GM18861 (cell line): ENCODE data around the gene CHFR.
"Not testable (repeated sequence)": the region's sequence is repeated elsewhere in the genome, so short reads cannot be mapped to it uniquely, and the experiment has no call there.

Source experiments
- ATAC-seq: cut with Tn5 transposase; IDR thresholded peaks from one replicate; pipeline ENCODE4 v1.9.1; 2021; ENCODE audit not compliant: unreplicated experiment

The CHFR gene

GRCh38 chr12:132874620-132875019, 12.8 kb downstream of the CHFR start:
- not testable (repeated sequence) for ATAC-seq

GRCh38 chr12:132874175-132874574, 13.2 kb downstream of the CHFR start:
- no peak for ATAC-seq

GRCh38 chr12:132873724-132874123, 13.7 kb downstream of the CHFR start:
- ATAC-seq = no peak

GRCh38 chr12:132872975-132873421, 14.4 kb downstream of the CHFR start:
- no peak for ATAC-seq

GRCh38 chr12:132872073-132872855, 15.1 kb downstream of the CHFR start:
- ATAC-seq = no peak

- ATAC-seq = no peak
Observed at GRCh38 chr12:132869551-132869950, 17.9 kb downstream of the CHFR start.

- ATAC-seq = no peak
Observed at GRCh38 chr12:132866251-132866828, 21.1 kb downstream of the CHFR start.

- ATAC-seq = no peak
Observed at GRCh38 chr12:132861558-132861957, 25.8 kb downstream of the CHFR start.

GRCh38 chr12:132858718-132859266, 28.6 kb downstream of the CHFR start:
- no peak for ATAC-seq

- ATAC-seq = not testable (repeated sequence)
Observed at GRCh38 chr12:132857019-132857418, 30.4 kb downstream of the CHFR start.

GRCh38 chr12:132856581-132856980, 30.8 kb downstream of the CHFR start:
- ATAC-seq = no peak

GRCh38 chr12:132855211-132855610, 32.2 kb downstream of the CHFR start:
- not testable (repeated sequence) for ATAC-seq

GRCh38 chr12:132853285-132854092, 33.9 kb downstream of the CHFR start:
- no peak for ATAC-seq

GRCh38 chr12:132852496-132852895, 34.9 kb downstream of the CHFR start:
- ATAC-seq = no peak

GRCh38 chr12:132851465-132851864, 35.9 kb downstream of the CHFR start:
- no peak for ATAC-seq

- no peak for ATAC-seq
Observed at GRCh38 chr12:132850291-132850690, 37.1 kb downstream of the CHFR start.

GRCh38 chr12:132848521-132848920, 38.9 kb downstream of the CHFR start:
- ATAC-seq = no peak

GRCh38 chr12:132847363-132848356, 39.7 kb downstream of the CHFR start:
- no peak for ATAC-seq

GRCh38 chr12:132844681-132845080, 42.7 kb downstream of the CHFR start:
- not testable (repeated sequence) for ATAC-seq

- ATAC-seq = no peak
Observed at GRCh38 chr12:132842449-132843045, 44.9 kb downstream of the CHFR start.
